ENCODE data around the gene IGSF21.

Gene IGSF21

GRCh38 chr1:18233176-18233864 is 125.7 kb downstream of the IGSF21 start:
- FAIRE-seq, result no peak

GRCh38 chr1:18234790-18235242 is 127.2 kb downstream of the IGSF21 start:
- no peak for FAIRE-seq

- FAIRE-seq, result no peak
Observed at GRCh38 chr1:18237371-18237770, 129.8 kb downstream of the IGSF21 start.

- no peak for FAIRE-seq
Observed at GRCh38 chr1:18238190-18238589, 130.6 kb downstream of the IGSF21 start.

GRCh38 chr1:18239671-18240070 is 132.1 kb downstream of the IGSF21 start:
- FAIRE-seq, result no peak

GRCh38 chr1:18240906-18241305 is 133.3 kb downstream of the IGSF21 start:
- no peak for FAIRE-seq

- FAIRE-seq, result no peak
Observed at GRCh38 chr1:18241891-18242290, 134.3 kb downstream of the IGSF21 start.

GRCh38 chr1:18243503-18244175 is 136.0 kb downstream of the IGSF21 start:
- FAIRE-seq, result no peak

- FAIRE-seq, result no peak
Observed at GRCh38 chr1:18244762-18245161, 137.2 kb downstream of the IGSF21 start.

- FAIRE-seq, result no peak
Observed at GRCh38 chr1:18245647-18246046, 138.0 kb downstream of the IGSF21 start.

GRCh38 chr1:18246543-18246942 is 138.9 kb downstream of the IGSF21 start:
- no peak for FAIRE-seq

GRCh38 chr1:18247151-18247550 is 139.6 kb downstream of the IGSF21 start:
- FAIRE-seq, result no peak

GRCh38 chr1:18249631-18250030 is 142.0 kb downstream of the IGSF21 start:
- no peak for FAIRE-seq

- no peak for FAIRE-seq
Observed at GRCh38 chr1:18253093-18253492, 145.5 kb downstream of the IGSF21 start.

- FAIRE-seq, result no peak
Observed at GRCh38 chr1:18256282-18257235, 149.0 kb downstream of the IGSF21 start.

- no peak for FAIRE-seq
Observed at GRCh38 chr1:18257778-18258177, 150.2 kb downstream of the IGSF21 start.

- FAIRE-seq, result no peak
Observed at GRCh38 chr1:18261891-18262290, 154.3 kb downstream of the IGSF21 start.

GRCh38 chr1:18262726-18263125 is 155.1 kb downstream of the IGSF21 start:
- FAIRE-seq, result no peak

GRCh38 chr1:18263547-18264120 is 156.0 kb downstream of the IGSF21 start:
- FAIRE-seq, result no peak

- FAIRE-seq, result no peak
Observed at GRCh38 chr1:18264450-18265039, 156.9 kb downstream of the IGSF21 start.

- no peak for FAIRE-seq
Observed at GRCh38 chr1:18265641-18266040, 158.0 kb downstream of the IGSF21 start.

- FAIRE-seq, result no peak
Observed at GRCh38 chr1:18266391-18266790, 158.8 kb downstream of the IGSF21 start.

- no peak for FAIRE-seq
Observed at GRCh38 chr1:18271336-18271735, 163.7 kb downstream of the IGSF21 start.

All from colon (tissue), 2 donors.